ENCODE results near the gene STAM.
"Not testable (repeated sequence)": the region's sequence is repeated elsewhere in the genome, so short reads cannot be mapped to it uniquely, and the experiment has no call there.

Gene STAM

DNA sequence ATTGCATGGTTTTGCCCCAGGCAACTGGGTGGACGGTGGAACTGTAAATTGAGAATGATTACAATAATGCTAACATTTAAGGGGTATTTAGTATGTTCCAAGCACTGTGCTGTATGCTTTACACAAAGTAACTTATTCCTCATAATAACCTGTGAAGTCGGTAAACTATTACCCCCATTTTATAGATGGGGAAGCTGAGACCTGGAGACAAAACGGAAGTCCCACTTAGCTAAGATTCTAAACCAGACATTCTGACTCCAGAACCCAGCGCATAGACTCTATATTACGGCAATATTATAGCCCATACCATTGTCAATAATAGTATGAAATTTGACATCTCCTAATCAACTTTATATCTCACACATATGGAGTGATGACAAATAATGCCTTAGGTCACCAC, 68.1 kb downstream of the STAM start:
- Mint-ChIP-seq H3K4me3 (peak overlapping the region; percentile 80), H3K36me3 (ENCODE audit: low read depth) (peaks cover 80% of the 10 kb centered on the region), H3K4me1 (peaks cover 28% of the 10 kb centered on the region), H3K27ac (no peak overlapping the region), H3K27me3 (ENCODE audit: low read depth, poor library complexity) (no peaks in the 10 kb centered on the region), H3K9me3 (peaks cover 6% of the 10 kb centered on the region)
- no peak for DNase-seq
- no peak for TF ChIP-seq CTCF (IDR thresholded peaks at IDR 0.05)

DNA sequence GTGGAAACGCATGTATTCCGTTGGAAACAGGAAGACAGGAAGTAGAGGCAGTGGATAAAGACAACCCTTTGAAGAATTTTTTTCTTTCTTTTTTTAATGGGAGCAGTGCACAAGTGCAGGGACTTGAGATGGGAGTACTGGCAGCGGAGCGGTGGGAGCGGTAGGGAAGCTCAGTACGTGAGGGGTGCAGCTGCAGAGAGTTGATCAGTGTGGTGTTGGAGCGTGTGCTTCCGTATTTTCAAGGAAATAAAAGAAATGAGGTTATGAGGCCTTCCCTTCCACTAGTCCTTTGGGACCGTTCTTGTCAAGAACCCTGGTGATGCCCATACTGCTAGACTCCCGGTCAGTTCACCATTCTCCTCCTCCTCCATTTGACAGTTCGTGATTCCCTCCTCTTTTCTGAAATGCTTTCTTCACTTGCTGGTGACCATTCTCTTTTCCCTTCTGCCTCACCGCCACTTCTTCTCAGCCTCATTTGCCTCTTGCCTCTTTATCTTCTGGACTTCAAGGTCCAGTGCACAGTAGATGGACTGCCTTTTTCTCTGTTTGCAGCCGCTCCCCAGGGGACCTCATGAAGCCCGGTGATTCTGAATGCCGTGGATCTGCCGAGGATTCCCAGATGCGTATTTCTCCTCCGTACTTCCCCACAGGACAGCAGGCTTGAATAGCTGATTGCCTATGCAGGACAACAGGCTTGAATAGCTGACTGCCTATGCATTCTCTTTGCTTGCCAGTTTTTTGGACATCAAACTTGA, 68.9 kb downstream of the STAM start:
- H3K27ac Mint-ChIP-seq = peak overlapping the region; percentile 55

DNA sequence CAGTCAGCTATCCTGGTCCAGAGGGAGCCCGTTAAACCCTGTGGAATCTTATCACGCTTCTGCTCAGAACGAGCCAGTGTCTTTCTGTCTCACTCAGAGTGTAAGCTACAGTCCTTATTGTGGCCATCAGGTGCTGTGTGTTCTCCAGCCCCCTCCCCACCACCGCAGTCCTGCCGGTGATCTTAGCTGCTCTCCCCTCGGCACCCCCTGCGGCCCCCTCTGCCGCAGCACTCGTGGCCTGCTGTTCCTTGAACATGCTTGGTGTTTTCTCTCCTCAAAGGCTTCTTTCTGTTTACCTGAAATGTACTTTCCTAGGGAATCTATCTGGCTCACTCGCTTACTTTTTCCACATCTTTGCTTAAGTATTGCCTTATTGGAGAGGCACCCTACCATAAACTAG, 69.8 kb downstream of the STAM start:
- TF ChIP-seq CTCF (IDR thresholded peaks at IDR 0.05) = no peak
- Mint-ChIP-seq H3K4me3 (peak overlapping the region; percentile 10), H3K9me3 (peaks cover 15% of the 10 kb centered on the region), H3K27me3 (ENCODE audit: low read depth, poor library complexity) (no peaks in the 10 kb centered on the region), H3K36me3 (ENCODE audit: low read depth) (peaks cover 91% of the 10 kb centered on the region), H3K4me1 (peaks cover 28% of the 10 kb centered on the region), H3K27ac (peak overlapping the region; percentile 64)
- no peak for DNase-seq

More for the DNA sequence above, 68.9 kb downstream of the STAM start:
- peaks cover 28% of the 10 kb centered on the region for H3K4me1 Mint-ChIP-seq
- TF ChIP-seq CTCF (IDR thresholded peaks at IDR 0.05) = no peak
- H3K9me3 Mint-ChIP-seq = peaks cover 12% of the 10 kb centered on the region
- DNase-seq = peak; percentile 16
- peak overlapping the region; percentile 80 for H3K4me3 Mint-ChIP-seq
- no peaks in the 10 kb centered on the region for H3K27me3 Mint-ChIP-seq (ENCODE audit: low read depth, poor library complexity)
- H3K36me3 Mint-ChIP-seq (ENCODE audit: low read depth) = peaks cover 84% of the 10 kb centered on the region

- H3K36me3 Mint-ChIP-seq (ENCODE audit: low read depth) = peaks cover 88% of the 10 kb centered on the region
- no peak overlapping the region for H3K4me3 Mint-ChIP-seq
- H3K4me1 Mint-ChIP-seq = peaks cover 28% of the 10 kb centered on the region
- H3K9me3 Mint-ChIP-seq = peaks cover 26% of the 10 kb centered on the region
- no peak for TF ChIP-seq CTCF (IDR thresholded peaks at IDR 0.05)
- no peak for DNase-seq
- no peaks in the 10 kb centered on the region for H3K27me3 Mint-ChIP-seq (ENCODE audit: low read depth, poor library complexity)
- H3K27ac Mint-ChIP-seq = no peak overlapping the region
Observed at GRCh38 chr10:17716161-17716560, 72.2 kb downstream of the STAM start.

DNA sequence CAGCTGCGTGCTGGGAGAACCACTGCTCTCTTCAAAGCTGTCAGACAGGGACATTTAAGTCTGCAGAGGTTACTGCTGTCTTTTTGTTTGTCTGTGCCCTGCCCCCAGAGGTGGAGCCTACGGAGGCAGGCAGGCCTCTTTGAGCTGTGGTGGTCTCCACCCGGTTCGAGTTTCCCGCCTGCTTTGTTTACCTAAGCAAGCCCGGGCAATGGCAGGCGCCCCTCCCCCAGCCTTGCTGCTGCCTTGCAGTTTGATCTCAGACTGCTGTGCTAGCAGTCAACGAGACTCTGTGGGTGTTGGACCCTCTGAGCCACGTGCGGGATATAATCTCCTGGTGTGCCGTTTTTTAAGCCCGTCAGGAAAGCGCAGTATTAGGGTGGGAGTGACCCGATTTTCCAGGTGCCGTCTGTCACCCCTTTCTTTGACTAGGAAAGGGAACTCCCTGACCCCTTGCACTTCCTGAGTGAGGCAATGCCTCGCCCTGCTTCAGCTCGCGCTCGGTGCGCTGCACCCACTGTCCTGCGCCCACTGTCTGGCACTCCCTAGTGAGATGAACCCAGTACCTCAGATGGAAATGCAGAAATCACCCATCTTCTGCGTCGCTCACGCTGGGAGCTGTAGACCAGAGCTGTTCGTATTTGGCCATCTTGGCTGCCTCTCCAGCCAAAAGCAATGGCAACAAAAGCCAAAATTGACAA, 78.5 kb downstream of the STAM start:
- not testable (repeated sequence) for H3K4me3 Mint-ChIP-seq; H3K27ac Mint-ChIP-seq; DNase-seq; H3K27me3 Mint-ChIP-seq (ENCODE audit: low read depth, poor library complexity); H3K4me1 Mint-ChIP-seq
- Mint-ChIP-seq H3K9me3 (peaks cover 38% of the 10 kb centered on the region), H3K36me3 (ENCODE audit: low read depth) (peaks cover 59% of the 10 kb centered on the region)

GRCh38 chr10:17725703-17726102, 81.8 kb downstream of the STAM start:
- H3K27me3 Mint-ChIP-seq (ENCODE audit: low read depth, poor library complexity) = peaks cover 2% of the 10 kb centered on the region
- H3K36me3 Mint-ChIP-seq (ENCODE audit: low read depth) = peaks cover 32% of the 10 kb centered on the region
- H3K4me3 Mint-ChIP-seq = no peak overlapping the region
- H3K9me3 Mint-ChIP-seq = peaks cover 23% of the 10 kb centered on the region
- TF ChIP-seq CTCF (IDR thresholded peaks at IDR 0.05) = no peak
- H3K27ac Mint-ChIP-seq = no peak overlapping the region
- H3K4me1 Mint-ChIP-seq = no peaks in the 10 kb centered on the region
- no peak for DNase-seq

All from nephron progenitor cell (in vitro differentiated cells).